WTC11 (cell line): Measurements from ENCODE around the gene PDZRN3. TPM values are rescaled to one million over a fixed set of nuclear protein-coding genes. Genes with fewer than 3 reads are reported as not detected.
A peak's percentile ranks its signal among the peaks of the same experiment; 100 is the strongest.

Experiments used
- ATAC-seq: fragments of 200-7000 bp; cut with Tn5 transposase; 2 replicates; pipeline ENCODE4 v1.10.0; 2021; ENCODE audit warnings: mild to moderate bottlenecking, moderate library complexity
- CTCF ChIA-PET: fragments of 300-600 bp; sonication (Branson Sonifier 250); formaldehyde crosslinking; loops from one replicate; lab custom pipeline; 2021; ENCODE audit warnings: antibody characterized with exemption; lab: Charles Lee
- POLR2A ChIA-PET: fragments of 350-600 bp; sonication (Branson Sonifier 250); formaldehyde crosslinking; loops from one replicate; lab custom pipeline; 2021; ENCODE audit warnings: antibody characterized with exemption; lab: Charles Lee
- DNase-seq: peaks from one replicate; pipeline ENCODE4 v3.0.0; 2021; ENCODE audit warnings: low spot score
- H3K27ac Mint-ChIP-seq: 2 replicates; pipeline ENCODE4 v1.8.0; 2021; ENCODE audit warnings: mixed read lengths
- H3K27me3 Mint-ChIP-seq: 2 replicates; pipeline ENCODE4 v1.8.0; 2021; ENCODE audit warnings: low read depth, mild to moderate bottlenecking, moderate library complexity, mixed read lengths
- H3K36me3 Mint-ChIP-seq: 2 replicates; pipeline ENCODE4 v1.8.0; 2021; ENCODE audit warnings: mixed read lengths
- H3K4me1 Mint-ChIP-seq: 2 replicates; pipeline ENCODE4 v1.8.0; 2022; ENCODE audit warnings: mixed read lengths
- H3K4me3 Mint-ChIP-seq: 2 replicates; pipeline ENCODE4 v1.8.0; 2021; ENCODE audit warnings: mild to moderate bottlenecking, moderate library complexity, mixed read lengths
- H3K9me3 Mint-ChIP-seq: 2 replicates; pipeline ENCODE4 v1.8.0; 2021; ENCODE audit warnings: mixed read lengths
- GRHL2 ChIP-seq: fragments of 250-450 bp; sonication (Bioruptor Pico); IDR thresholded peaks from 2 replicates; pipeline ENCODE4 v1.8.0; 2022; ENCODE audit warnings: mild to moderate bottlenecking, moderate library complexity; ENCODE audit not compliant: insufficient replicate concordance, severe bottlenecking
- IRF2 ChIP-seq: sonication (generic); formaldehyde crosslinking; IDR thresholded peaks from 2 replicates; pipeline ENCODE4 v1.8.0; 2022; ENCODE audit warnings: low read depth, missing genetic modification reagents, borderline replicate concordance
- NFYB ChIP-seq: sonication (generic); formaldehyde crosslinking; conservative IDR thresholded peaks from 2 replicates; pipeline ENCODE4 v1.8.0; 2022; ENCODE audit warnings: low read depth, missing genetic modification reagents
- RORB ChIP-seq: fragments of 250-450 bp; sonication (Bioruptor Pico); IDR thresholded peaks from 2 replicates; pipeline ENCODE4 v1.9.0; 2021; ENCODE audit warnings: mild to moderate bottlenecking
- SMAD4 ChIP-seq: sonication (generic); formaldehyde crosslinking; IDR thresholded peaks from 2 replicates; pipeline ENCODE4 v1.8.0; 2022; ENCODE audit warnings: mild to moderate bottlenecking, missing genetic modification reagents
- ZNF121 ChIP-seq: sonication (generic); formaldehyde crosslinking; IDR thresholded peaks from 2 replicates; pipeline ENCODE4 v1.8.0; 2023; ENCODE audit warnings: missing genetic modification reagents
- ZNF416 ChIP-seq: fragments of 250-450 bp; sonication (Bioruptor Pico); IDR thresholded peaks from 2 replicates; pipeline ENCODE4 v1.9.0; 2021; ENCODE audit warnings: mild to moderate bottlenecking, inconsistent platforms
- total RNA-seq: library from RNA; stranded (reverse); gene quantifications from 3 replicates; pipeline ENCODE4 v1.2.3, GENCODE V29; 2021
- TF ChIP-seq, protein P1 (sequence below): sonication (generic); formaldehyde crosslinking; IDR thresholded peaks from 2 replicates; pipeline ENCODE4 v1.8.1; 2022; ENCODE audit warnings: low read depth, mild to moderate bottlenecking, moderate library complexity, missing genetic modification reagents, borderline replicate concordance
- TF ChIP-seq, protein P2 (sequence below): fragments of 200-600 bp; IDR thresholded peaks from 2 replicates; pipeline ENCODE4 v1.8.0; 2022; ENCODE audit warnings: antibody characterized with exemption
- TF ChIP-seq, protein P3 (sequence below): sonication (generic); formaldehyde crosslinking; IDR thresholded peaks from 2 replicates; pipeline ENCODE4 v1.8.0; 2022; ENCODE audit warnings: mild to moderate bottlenecking, missing genetic modification reagents
- TF ChIP-seq, protein P4 (sequence below): fragments of 250-450 bp; sonication (Bioruptor Pico); IDR thresholded peaks from 2 replicates; pipeline ENCODE4 v1.9.0; 2021; ENCODE audit warnings: mild to moderate bottlenecking
- TF ChIP-seq, protein P5 (sequence below): sonication (generic); formaldehyde crosslinking; conservative IDR thresholded peaks from 2 replicates; pipeline ENCODE4 v1.8.1; 2023; ENCODE audit warnings: mild to moderate bottlenecking, low read depth, missing genetic modification reagents, moderate library complexity
- TF ChIP-seq, protein P6 (sequence below): sonication (generic); formaldehyde crosslinking; IDR thresholded peaks from 2 replicates; pipeline ENCODE4 v1.8.0; 2023; ENCODE audit warnings: missing genetic modification reagents
- TF ChIP-seq, protein P7 (sequence below): sonication (generic); formaldehyde crosslinking; IDR thresholded peaks from 2 replicates; pipeline ENCODE4 v1.8.0; 2023; ENCODE audit warnings: missing genetic modification reagents, mild to moderate bottlenecking, borderline replicate concordance

Gene PDZRN3
- total RNA-seq, 1 experiment from 2014 or later, result 9.5 TPM

DNA sequence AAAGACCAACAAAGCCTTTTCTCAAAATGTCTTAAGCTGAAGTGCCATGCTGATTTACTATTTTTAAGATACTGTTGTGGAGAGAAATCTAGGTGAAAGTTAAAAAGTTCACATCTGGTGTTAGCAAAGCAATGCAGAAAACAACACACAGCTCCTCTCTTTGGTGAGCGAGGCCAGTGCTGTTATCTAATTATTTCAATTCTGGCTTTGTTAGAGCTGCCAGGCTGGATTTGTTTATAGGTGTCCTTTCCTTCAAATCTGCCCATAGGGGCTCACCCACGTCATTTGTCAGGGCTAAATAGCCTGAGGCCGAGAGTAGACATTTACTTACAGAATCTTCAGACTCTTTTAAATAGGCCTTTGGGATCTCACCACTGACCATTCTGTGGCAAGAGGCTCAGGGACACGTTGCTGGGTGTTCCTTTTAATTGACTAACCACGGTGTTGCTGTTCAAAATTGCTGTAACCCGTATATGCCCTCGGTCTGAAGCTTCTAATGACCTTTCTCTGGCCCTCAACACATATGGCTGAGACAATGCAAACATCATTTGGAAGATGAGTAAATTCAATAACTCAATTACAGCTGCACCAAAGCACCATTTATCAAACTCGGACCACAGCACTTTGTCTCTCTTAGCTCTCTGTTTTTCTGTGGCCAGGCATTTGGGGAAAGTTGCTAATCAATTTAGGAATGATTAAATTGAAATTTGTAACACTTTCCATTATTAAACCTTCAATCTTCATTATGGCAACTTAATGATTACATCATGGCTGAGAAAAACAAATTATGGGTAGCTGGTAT, 152.6 kb downstream of the PDZRN3 start:
- Mint-ChIP-seq H3K27me3 (no peaks in the 10 kb centered on the region), H3K27ac (peak overlapping the region; percentile 37; the same call in 1 of the 2 replicates), H3K4me3 (no peak overlapping the region), H3K36me3 (peaks cover 8% of the 10 kb centered on the region), H3K9me3 (peaks cover 12% of the 10 kb centered on the region)
- ATAC-seq, result no peak
- CTCF ChIA-PET, result interaction anchor here (1.4 kb wide), 1 partner anchor 36 kb away, joined by 3 read pairs; no protein-coding TSS in a partner anchor
- TF ChIP-seq, protein P1, sequence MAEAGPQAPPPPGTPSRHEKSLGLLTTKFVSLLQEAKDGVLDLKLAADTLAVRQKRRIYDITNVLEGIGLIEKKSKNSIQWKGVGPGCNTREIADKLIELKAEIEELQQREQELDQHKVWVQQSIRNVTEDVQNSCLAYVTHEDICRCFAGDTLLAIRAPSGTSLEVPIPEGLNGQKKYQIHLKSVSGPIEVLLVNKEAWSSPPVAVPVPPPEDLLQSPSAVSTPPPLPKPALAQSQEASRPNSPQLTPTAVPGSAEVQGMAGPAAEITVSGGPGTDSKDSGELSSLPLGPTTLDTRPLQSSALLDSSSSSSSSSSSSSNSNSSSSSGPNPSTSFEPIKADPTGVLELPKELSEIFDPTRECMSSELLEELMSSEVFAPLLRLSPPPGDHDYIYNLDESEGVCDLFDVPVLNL (CRISPR knock-in tag), result no peak
- TF ChIP-seq, protein P2, sequence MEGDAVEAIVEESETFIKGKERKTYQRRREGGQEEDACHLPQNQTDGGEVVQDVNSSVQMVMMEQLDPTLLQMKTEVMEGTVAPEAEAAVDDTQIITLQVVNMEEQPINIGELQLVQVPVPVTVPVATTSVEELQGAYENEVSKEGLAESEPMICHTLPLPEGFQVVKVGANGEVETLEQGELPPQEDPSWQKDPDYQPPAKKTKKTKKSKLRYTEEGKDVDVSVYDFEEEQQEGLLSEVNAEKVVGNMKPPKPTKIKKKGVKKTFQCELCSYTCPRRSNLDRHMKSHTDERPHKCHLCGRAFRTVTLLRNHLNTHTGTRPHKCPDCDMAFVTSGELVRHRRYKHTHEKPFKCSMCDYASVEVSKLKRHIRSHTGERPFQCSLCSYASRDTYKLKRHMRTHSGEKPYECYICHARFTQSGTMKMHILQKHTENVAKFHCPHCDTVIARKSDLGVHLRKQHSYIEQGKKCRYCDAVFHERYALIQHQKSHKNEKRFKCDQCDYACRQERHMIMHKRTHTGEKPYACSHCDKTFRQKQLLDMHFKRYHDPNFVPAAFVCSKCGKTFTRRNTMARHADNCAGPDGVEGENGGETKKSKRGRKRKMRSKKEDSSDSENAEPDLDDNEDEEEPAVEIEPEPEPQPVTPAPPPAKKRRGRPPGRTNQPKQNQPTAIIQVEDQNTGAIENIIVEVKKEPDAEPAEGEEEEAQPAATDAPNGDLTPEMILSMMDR, result no peak
- TF ChIP-seq RORB (CRISPR knock-in tag) (no peak), NFYB (CRISPR knock-in tag) (no peak), ZNF416 (CRISPR knock-in tag) (no peak), GRHL2 (CRISPR knock-in tag) (no peak), SMAD4 (CRISPR knock-in tag) (no peak), IRF2 (CRISPR knock-in tag) (no peak), ZNF121 (CRISPR knock-in tag) (no peak)
- TF ChIP-seq, protein P3, sequence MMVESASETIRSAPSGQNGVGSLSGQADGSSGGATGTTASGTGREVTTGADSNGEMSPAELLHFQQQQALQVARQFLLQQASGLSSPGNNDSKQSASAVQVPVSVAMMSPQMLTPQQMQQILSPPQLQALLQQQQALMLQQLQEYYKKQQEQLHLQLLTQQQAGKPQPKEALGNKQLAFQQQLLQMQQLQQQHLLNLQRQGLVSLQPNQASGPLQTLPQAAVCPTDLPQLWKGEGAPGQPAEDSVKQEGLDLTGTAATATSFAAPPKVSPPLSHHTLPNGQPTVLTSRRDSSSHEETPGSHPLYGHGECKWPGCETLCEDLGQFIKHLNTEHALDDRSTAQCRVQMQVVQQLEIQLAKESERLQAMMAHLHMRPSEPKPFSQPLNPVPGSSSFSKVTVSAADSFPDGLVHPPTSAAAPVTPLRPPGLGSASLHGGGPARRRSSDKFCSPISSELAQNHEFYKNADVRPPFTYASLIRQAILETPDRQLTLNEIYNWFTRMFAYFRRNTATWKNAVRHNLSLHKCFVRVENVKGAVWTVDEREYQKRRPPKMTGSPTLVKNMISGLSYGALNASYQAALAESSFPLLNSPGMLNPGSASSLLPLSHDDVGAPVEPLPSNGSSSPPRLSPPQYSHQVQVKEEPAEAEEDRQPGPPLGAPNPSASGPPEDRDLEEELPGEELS (CRISPR knock-in tag), result no peak
- TF ChIP-seq, protein P4, sequence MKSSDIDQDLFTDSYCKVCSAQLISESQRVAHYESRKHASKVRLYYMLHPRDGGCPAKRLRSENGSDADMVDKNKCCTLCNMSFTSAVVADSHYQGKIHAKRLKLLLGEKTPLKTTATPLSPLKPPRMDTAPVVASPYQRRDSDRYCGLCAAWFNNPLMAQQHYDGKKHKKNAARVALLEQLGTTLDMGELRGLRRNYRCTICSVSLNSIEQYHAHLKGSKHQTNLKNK (CRISPR knock-in tag), result no peak
- TF ChIP-seq, protein P5, sequence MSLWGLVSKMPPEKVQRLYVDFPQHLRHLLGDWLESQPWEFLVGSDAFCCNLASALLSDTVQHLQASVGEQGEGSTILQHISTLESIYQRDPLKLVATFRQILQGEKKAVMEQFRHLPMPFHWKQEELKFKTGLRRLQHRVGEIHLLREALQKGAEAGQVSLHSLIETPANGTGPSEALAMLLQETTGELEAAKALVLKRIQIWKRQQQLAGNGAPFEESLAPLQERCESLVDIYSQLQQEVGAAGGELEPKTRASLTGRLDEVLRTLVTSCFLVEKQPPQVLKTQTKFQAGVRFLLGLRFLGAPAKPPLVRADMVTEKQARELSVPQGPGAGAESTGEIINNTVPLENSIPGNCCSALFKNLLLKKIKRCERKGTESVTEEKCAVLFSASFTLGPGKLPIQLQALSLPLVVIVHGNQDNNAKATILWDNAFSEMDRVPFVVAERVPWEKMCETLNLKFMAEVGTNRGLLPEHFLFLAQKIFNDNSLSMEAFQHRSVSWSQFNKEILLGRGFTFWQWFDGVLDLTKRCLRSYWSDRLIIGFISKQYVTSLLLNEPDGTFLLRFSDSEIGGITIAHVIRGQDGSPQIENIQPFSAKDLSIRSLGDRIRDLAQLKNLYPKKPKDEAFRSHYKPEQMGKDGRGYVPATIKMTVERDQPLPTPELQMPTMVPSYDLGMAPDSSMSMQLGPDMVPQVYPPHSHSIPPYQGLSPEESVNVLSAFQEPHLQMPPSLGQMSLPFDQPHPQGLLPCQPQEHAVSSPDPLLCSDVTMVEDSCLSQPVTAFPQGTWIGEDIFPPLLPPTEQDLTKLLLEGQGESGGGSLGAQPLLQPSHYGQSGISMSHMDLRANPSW (CRISPR knock-in tag), result no peak
- TF ChIP-seq, protein P6, sequence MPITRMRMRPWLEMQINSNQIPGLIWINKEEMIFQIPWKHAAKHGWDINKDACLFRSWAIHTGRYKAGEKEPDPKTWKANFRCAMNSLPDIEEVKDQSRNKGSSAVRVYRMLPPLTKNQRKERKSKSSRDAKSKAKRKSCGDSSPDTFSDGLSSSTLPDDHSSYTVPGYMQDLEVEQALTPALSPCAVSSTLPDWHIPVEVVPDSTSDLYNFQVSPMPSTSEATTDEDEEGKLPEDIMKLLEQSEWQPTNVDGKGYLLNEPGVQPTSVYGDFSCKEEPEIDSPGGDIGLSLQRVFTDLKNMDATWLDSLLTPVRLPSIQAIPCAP (CRISPR knock-in tag), result no peak
- TF ChIP-seq, protein P7, sequence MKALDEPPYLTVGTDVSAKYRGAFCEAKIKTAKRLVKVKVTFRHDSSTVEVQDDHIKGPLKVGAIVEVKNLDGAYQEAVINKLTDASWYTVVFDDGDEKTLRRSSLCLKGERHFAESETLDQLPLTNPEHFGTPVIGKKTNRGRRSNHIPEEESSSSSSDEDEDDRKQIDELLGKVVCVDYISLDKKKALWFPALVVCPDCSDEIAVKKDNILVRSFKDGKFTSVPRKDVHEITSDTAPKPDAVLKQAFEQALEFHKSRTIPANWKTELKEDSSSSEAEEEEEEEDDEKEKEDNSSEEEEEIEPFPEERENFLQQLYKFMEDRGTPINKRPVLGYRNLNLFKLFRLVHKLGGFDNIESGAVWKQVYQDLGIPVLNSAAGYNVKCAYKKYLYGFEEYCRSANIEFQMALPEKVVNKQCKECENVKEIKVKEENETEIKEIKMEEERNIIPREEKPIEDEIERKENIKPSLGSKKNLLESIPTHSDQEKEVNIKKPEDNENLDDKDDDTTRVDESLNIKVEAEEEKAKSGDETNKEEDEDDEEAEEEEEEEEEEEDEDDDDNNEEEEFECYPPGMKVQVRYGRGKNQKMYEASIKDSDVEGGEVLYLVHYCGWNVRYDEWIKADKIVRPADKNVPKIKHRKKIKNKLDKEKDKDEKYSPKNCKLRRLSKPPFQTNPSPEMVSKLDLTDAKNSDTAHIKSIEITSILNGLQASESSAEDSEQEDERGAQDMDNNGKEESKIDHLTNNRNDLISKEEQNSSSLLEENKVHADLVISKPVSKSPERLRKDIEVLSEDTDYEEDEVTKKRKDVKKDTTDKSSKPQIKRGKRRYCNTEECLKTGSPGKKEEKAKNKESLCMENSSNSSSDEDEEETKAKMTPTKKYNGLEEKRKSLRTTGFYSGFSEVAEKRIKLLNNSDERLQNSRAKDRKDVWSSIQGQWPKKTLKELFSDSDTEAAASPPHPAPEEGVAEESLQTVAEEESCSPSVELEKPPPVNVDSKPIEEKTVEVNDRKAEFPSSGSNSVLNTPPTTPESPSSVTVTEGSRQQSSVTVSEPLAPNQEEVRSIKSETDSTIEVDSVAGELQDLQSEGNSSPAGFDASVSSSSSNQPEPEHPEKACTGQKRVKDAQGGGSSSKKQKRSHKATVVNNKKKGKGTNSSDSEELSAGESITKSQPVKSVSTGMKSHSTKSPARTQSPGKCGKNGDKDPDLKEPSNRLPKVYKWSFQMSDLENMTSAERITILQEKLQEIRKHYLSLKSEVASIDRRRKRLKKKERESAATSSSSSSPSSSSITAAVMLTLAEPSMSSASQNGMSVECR (CRISPR knock-in tag), result no peak
- TF ChIP-seq, all 79 proteins: peak for 0
- POLR2A ChIA-PET, result no interaction called here
- peaks cover 42% of the 10 kb centered on the region for H3K4me1 Mint-ChIP-seq
- DNase-seq, result no peak
